ENCODE results near the gene ACVRL1.
A peak's percentile ranks its signal among the peaks of the same experiment; 100 is the strongest.

Gene ACVRL1

GRCh38 chr12:51944608-51945233, 37.4 kb downstream of the ACVRL1 start:
- no peak for DNase-seq

- no peak for DNase-seq
Observed at GRCh38 chr12:51947246-51947996, 40.1 kb downstream of the ACVRL1 start.

DNA sequence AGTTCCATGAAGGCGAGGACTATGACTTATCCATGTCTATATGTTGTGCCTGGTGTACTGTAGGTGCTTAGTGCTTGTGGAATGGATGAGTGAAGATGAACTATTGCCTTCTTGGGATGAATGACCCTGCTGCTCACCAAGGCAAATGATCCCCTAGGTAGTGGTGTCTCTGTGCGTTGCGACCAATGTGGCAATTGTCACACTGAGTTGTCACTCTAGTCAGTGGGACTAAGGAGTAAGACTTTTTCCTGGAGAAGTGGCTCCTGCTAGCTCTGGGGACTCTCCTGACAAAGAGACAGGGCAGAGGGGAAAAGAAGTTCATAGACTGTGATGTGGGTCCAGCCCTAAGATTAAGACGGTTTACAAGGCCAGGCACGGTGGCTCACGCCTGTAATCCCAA, 40.8 kb downstream of the ACVRL1 start:
- no peak for DNase-seq

DNA sequence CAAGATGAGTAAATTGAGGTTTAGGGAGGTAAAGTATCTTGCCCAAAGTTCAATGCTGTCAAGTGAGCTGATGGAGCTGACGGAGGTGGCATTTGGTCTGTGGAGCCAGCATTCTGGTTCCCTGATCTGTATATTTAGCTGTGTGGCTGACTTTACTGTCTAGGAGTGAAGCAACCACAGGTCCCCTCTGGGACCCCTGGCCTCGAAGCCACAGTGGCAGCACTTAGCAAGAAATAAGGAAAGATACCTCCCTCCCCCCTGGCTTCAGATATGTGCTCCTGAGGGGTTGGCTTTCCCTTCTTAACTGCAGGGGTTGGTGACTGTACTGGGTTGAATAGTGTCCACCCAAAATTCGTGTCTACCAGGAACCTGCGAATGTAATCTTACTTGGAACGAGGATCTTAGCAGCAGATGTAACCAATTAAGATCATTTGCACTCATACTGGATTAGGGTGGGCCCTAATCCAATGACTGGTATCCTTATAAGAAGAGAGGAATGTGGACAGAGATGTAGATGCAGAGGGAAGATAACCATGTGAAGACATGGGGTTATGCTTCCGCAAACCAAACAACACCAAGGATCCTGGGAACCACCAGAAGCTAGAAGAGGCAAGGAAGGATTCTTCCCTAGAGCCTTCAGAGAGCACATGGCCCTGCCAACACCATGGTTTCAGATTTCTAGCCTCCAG, 42.2 kb downstream of the ACVRL1 start:
- no peak for DNase-seq

DNA sequence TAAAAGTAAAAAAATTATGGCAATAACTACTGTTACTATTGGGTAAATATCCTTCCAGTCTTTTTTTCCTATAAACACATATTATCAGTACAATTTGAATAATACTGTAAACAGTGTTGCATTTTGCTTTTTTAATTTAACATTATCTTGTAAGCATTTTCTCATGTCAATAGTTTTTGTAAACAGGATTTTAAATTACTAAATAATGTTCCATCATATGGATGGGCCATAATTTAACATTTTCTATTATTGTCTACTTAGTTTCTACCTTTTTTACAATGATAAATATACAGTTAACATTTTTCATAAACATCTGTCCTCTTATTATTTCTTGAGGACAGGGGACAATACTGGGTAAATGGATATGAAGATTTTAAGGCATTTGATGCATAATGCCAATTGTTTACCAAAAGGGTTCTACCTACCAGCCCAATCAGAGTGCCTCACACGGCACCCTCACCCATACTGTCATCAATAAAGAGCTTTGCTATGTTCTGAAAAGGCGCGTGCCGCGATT, 43.4 kb downstream of the ACVRL1 start:
- DNase-seq = no peak

- peak; percentile 63 to 86 for DNase-seq
Observed at GRCh38 chr12:51951199-51951842, 44.0 kb downstream of the ACVRL1 start, which contains the start of gene ACVR1B. Gene ACVR1B (plus strand): TSS chr12:51951699. CDS start chr12:51951744, 45 bp downstream.

DNA sequence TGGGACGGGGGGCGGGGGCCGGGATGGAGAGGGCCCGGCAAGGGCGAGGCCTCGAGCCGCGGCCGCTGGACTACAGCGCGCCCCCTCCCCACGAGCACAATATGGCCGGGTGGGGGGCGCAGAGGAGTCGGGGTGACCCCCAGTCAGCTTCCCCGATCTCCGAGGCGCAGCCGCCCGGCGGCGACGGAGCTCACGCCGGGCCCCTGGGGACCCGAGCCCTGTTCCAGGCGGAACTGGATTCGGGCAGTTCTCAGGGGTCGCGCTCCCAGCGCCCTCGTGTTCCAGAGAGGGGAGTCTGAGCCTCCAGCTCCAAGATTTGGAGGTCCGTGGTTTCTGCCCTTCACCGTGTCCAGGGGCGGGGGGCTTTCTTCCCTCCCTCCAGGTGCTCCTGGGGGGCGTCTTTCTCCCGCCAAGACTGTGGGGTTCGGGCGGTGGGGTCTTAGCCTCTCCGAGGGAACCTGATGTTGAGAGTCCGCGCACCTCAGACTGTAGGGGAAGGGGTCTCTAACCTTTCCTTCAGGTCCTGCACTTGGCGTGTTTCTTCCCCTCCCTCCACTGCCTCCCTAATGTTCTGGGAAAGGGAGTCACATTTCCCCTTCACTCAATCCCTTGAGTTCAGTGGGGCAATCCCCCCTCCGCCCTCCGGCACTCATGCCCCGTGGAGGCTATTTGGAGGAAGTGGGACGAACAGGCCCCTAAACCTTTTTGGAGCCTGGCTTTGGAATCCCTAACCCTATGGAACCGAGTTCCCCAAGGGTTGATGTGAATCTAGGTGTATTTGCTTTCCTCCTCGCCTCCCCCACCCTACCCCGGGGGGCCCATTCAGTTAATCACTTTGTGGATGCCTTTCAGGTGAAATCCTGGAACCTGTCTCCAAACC, 44.8 kb downstream of the ACVRL1 start:
- DNase-seq = no peak

DNA sequence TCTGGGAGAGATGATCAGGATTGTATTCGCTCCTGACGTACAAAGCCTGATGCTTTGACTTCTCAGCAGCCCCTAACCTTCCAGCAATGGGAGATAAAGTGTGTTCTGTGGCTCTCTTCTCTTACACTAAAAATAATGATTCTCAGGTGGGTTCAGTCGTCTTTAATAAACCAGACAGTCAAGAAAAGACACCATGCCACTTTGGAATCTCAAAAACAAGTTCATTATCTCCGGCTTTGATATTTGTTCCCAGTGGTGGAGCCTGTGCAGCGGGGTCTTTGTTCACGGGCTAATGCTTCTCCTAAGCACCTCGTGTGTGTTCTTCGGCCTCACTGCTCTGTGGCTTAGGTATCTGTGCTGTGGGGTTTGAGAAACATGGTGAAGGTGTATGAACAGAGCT, 45.8 kb downstream of the ACVRL1 start:
- no peak for DNase-seq

GRCh38 chr12:51953864-51954263, 46.6 kb downstream of the ACVRL1 start:
- DNase-seq = no peak

DNA sequence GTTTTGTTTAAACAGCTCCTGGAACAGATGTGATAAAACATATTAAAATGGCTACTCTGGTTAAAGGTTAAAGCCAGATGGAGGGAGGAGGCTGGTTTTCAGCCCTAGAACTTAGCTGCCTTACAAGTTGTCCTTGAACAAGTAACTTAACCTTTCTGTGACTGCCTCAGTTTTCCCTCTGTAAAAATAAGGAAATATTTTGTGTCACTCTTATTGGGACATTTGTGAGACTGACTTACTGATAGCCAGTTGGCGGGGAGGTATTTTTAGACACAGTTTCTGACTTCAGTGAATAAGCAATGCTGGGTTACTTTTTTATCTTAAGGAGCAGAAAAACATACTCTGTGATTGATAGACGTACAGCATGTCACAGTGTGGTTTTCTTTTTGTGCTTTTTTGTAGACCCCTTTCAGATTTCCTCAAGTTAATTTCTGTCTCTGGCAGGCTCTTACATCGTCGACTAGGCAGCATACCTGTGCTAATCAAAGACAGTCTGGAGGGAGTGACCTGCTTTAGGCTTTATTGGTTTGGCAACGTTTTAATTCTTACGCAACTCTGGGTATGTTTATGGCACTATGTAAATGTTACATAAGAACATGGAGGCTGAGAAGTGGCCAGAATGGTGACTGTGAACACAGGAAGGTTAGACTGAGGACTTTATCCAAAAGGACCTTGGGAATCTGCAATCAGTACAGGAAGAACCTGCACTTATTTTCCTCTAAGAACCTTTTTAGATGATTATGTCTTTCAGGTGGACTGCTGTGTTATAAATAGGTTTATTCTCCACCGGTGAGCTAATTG, 47.5 kb downstream of the ACVRL1 start:
- no peak for DNase-seq

DNA sequence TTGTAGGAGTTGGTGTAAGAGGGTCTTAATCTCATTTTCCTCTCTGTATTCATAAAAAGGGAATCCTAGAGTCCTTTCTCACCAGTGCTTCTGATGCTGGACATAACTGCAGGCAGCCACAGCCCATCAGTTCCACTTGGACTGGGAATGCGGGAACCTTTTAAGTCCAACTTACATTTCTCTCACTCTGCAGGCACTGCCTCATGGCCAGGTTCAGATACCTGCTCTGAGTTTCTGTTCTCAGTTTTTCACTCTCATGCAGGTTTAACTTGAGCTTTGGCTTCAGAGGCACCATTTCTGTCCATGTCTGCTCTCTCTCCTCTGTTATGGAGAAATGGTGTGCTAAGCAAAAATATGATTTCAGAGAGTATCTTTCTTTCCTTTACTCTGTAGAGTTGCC, 48.4 kb downstream of the ACVRL1 start:
- no peak for DNase-seq

GRCh38 chr12:51958542-51958941, 51.2 kb downstream of the ACVRL1 start:
- DNase-seq = no peak

DNA sequence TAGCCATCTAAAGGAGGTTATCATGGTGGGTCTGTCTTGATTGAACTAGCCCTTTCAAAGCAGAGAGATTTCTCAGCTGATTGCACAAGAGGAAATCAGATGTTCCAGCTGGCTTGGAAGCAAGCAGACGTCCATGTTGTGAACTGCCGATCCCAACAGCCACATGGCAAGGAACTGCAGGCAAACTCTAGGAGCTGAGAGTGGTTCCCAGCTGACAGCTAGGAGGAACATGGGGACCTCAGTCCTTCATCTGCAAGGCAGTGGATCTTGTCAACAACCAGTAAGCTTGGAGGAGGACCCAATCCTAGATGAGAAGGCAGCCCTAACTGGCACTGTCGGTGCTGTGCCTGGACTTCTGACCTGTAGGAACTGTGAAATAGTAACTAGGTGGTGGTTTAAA, 51.9 kb downstream of the ACVRL1 start:
- no peak for DNase-seq

DNA sequence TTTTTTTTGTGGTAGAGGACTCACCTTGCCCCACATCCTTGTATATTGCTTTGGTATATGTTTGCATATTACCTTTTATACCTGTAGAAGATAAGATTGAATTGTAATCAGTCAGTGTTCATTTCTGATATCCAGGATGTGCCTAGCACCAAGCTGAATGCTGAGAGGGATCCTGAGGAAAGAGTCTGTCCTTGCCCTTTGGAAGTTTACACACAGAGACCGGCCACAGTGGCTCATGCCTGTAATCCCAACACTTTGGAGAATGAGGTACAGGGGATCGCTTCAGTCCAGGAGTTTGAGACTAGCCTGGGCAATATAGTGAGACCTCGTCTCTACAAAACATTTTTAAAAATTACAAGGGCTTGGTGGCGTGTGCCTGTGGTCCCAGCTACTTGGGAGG, 52.6 kb downstream of the ACVRL1 start:
- no peak for DNase-seq

DNA sequence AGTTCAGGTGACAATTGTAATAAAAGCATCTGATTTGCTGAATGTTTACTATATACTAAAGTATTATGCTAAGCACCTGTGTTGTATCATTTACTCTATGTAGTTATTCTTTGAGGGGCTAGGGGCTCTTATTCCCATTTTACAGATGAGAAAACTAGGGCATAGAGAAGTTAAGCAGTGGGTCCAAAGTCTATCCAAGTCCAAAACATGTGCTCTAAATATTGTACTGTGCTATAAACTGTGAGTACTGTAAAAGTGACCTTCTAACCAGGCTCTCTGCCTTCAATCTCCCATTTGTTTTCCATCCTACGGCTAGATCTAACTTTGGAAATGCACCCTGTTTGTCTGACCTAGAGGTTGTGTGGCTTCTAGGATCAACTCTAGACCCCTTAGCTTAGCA, 53.2 kb downstream of the ACVRL1 start:
- no peak for DNase-seq

DNA sequence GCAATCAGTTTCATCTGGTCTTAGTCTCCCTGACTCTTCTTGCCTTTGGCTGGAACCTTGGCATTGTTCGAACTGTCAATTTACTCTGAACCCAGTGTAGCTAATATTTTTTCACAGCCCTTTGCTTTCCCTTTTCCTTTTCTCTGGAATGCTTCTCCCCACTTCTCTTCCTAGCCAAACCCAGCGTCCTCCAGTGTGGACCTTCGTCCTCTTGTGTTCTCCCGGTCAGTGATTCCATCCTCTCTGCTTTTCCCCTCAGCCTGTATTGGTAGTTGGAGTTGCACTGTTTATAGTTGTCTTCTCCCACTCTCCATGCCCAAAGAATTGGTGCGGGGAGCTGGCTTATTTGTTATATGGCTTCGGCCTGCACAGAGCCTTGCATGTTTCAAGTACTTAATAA, 53.6 kb downstream of the ACVRL1 start:
- no peak for DNase-seq

DNA sequence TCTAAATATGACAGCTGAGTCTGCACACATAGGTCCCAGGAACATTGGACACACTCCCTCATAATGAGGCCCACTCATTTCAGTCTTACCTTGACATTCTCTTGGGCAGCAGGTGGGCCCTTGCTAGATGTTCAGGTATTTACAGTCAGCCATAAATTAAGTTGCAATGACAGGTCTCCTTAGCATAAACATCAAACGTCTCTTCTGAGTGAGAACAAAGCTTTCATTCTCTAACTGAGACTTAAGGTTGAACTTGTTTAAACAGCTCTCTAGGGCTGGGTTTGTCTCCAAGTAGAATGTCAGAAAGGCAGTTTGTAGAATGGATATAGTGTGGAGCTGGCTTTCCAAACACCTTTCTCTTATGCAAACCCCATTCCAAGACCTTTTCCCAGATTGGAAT, 54.5 kb downstream of the ACVRL1 start:
- DNase-seq = no peak

GRCh38 chr12:51962737-51963136, 55.4 kb downstream of the ACVRL1 start:
- DNase-seq = no peak

GRCh38 chr12:51963477-51963876, 56.2 kb downstream of the ACVRL1 start:
- DNase-seq = no peak

GRCh38 chr12:51969643-51970042, 62.3 kb downstream of the ACVRL1 start:
- no peak for DNase-seq

DNA sequence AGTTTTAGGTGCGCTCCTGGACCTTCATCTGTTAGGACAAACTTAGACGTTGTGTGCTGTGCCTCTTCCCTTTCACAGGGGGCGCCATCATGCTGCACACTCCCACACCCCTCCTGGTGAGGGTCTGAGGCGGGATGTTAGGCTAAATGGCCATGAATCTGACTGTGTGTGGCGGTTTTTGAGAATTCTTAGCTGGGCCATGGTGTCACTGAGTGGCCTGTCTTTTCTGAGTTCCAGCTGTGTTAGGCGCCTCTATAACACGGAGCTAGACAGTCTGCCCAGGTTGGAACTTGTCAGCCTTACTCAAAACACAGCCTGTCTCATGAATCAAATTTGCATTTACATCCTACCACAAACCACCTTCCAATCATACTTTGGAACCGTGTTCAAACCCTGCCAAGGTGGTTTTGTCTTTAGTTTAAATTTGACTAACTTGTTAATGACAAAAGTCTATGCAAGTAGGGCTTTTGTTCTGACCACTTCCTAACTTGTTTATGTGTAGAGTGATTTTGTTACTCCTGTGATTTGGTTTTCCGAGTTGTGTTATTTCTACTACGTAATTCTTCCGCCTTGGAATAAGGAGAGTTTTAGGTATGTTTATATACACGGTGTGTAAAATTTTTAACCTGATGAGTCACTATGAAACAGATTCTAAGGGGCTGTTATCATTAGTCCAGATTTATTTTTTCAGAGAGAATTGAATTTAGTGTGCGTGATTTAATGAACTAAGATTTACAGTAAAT, 63.8 kb downstream of the ACVRL1 start:
- no peak for DNase-seq
